VCaP (cell line): ENCODE measurements around the gene CD52.
"Not testable (repeated sequence)": the region's sequence is repeated elsewhere in the genome, so short reads cannot be mapped to it uniquely, and the experiment has no call there.

Source experiments
- H3K27ac ChIP-seq: fragments of 450-650 bp; 2 replicates; pipeline ENCODE4 v1.5.1; 2017
- TF ChIP-seq, protein P1 (sequence below): fragments of 450-650 bp; conservative IDR thresholded peaks from 2 replicates; pipeline ENCODE4 v1.5.1; 2017; ENCODE audit warnings: mild to moderate bottlenecking, moderate library complexity

The CD52 gene

DNA sequence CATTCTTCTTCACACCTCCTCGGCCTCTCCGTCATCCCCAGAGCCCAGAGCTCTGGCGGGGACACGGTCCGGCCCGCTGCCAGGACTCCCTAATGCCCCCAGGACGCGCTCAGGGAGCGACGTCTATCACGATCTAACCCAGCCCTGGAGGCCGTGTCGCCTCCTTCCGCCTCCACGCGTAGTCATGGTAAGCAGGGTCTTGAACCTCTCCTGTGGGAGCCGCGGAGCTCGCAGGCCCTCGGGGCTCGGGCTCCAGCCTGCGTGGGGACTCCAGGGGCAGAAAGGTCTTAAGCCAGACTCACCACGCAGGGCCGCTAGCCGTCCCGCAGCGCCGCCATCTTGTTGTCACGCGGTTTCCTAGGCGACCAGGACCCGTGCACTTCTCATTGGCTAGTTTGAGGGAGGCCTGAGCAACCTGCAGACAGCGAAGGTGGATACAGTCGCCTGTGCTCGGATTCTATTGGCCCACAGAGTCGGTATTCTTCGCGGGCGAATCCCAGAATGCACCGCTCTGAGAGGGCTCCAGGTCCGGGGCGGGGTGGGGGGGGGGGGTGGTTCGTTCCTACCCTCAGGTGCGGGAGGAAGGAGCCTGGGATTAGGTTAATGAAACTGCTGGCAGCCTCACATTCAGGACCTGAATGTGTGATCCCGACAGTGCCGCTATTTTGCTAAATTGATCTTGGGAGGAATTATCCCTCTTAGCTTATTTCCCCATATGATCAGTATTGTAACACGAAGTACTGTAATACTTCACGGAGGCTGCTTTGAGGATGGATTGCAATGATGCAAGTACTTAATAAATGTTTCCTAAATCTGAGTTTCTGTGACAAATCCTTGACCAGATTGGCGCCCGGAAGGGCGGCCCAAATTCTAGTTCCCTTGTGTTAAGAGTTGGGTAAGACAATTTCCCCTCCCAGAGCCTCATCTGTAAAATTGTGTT lies 11.2 kb upstream of the CD52 start, which contains the start of gene UBXN11:
TSS of gene UBXN11 (minus strand) at position 347 of the 940 bp plus-strand sequence. CDS start 3,753 bp downstream, outside the sequence.
- peak within 1 kb of the TSS; percentile 65; the same call in 1 of the 2 replicates for H3K27ac ChIP-seq
- TF ChIP-seq, protein P1, sequence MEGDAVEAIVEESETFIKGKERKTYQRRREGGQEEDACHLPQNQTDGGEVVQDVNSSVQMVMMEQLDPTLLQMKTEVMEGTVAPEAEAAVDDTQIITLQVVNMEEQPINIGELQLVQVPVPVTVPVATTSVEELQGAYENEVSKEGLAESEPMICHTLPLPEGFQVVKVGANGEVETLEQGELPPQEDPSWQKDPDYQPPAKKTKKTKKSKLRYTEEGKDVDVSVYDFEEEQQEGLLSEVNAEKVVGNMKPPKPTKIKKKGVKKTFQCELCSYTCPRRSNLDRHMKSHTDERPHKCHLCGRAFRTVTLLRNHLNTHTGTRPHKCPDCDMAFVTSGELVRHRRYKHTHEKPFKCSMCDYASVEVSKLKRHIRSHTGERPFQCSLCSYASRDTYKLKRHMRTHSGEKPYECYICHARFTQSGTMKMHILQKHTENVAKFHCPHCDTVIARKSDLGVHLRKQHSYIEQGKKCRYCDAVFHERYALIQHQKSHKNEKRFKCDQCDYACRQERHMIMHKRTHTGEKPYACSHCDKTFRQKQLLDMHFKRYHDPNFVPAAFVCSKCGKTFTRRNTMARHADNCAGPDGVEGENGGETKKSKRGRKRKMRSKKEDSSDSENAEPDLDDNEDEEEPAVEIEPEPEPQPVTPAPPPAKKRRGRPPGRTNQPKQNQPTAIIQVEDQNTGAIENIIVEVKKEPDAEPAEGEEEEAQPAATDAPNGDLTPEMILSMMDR, result no peak

DNA sequence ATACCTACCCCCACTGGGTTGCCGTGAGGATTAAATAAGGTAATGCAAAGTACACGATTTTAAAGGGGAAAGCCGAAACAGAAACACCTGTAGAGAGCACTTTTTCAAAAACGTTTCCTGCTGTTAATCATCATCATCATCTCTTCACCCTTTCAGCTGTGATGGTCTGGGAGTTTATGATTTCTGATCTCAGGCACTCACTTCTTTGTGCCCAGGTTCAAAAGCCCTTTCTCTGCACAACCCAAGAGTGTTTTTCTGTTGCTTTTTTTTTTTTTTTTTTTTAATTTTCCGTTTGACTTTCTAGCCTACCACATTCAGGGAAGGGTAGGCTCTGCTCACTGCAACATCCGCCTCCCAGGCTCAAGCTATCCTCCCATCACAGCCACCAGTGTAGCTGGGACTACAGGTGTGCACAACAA lies 10.4 kb upstream of the CD52 start:
- TF ChIP-seq, protein P1, result no peak
- H3K27ac ChIP-seq, result peak overlapping the region; percentile 65; the same call in 1 of the 2 replicates

GRCh38 chr1:26307966-26308899 lies 9.5 kb upstream of the CD52 start:
- not testable (repeated sequence) for H3K27ac ChIP-seq

DNA sequence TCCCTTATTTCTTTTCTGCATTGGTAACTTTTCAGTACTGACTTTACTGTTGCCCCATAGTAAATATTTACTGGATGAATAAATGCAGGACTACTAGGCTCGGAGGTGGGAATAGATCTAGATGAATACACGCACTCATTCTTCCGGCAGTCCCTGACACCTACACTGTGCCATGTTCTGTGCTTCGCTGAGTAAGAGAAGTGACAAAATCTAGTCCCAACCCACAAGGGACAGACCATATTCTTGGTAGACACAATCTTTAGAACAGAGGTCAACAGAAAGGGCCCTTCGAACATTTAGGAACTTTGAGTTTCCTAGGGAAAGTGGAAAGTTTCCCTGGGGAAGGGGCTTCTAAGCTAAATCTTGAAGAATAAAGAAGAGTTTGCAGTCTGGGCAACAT lies 3.3 kb upstream of the CD52 start:
- no peak overlapping the region for H3K27ac ChIP-seq
- TF ChIP-seq, protein P1, result no peak

DNA sequence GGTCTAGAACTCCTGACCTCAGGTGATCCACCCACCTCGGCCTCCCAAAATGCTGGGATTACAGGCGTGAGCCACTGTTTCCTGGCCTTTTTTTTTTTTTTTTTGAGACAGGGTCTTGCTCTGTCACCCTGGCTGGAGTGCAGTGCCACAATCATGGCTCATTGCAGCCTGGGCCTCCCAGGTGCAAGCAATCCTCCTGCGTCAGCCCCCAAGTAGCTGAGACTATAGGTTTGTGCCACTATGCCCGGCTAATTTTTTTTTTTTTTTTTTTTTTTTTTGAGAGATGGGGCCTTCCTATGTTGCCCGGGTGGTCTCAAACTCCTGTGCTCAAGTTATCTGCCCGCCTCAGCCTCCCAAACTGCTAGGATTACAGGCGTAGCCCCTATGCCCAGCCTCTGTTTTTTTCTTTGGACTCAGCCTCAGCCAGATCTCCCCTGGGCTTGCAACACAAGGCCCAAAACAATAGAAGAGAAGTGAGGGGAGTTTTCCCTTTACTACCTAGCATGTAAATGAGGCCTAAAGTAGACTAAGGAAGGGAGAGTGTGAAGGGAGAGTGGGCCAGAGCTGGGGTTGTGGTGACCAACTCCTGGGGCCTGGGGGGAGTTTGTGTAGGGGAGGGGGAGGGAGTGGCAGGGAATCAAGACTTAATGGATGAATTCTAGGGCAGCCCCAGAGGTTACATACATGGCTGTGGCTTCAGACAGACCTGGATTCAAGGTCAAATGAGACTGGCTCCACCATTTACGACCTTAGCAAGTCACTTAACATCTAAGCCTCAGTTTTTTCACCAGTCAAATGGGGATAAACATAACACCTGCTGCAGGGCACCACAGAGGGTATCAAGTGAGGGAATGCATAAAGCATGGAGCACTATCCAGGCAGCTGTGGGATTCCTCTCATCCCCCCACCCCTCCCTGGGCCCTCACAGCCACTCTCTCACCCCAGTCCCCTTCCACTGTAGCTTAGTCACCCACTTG lies 1.6 kb upstream of the CD52 start:
- TF ChIP-seq, protein P1, result no peak

DNA sequence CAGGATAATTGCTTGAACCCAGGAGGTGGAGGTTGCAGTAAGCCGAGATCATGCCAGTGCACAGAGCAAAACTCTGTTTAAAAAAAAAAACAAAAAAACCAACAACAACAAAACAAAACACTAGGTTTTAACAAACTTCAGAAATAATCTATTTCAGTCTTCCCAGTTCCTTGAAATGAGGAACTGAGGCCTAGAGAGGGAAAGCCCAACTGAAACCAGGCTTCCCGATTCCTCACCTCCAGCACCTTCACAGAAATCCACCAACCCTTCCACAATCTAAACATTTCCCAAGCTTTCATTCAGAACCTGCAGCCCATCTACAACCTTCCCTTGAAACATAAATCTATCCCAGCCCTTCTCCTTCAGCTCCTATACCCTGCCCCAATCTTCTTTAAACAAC lies 612 bp upstream of the CD52 start:
- H3K27ac ChIP-seq, result no peak overlapping the region
- TF ChIP-seq, protein P1, result no peak

More for the DNA sequence above, 1.6 kb upstream of the CD52 start:
- H3K27ac ChIP-seq, result no peak overlapping the region
